ENCODE data around the gene C1R. TPM values are rescaled to one million over a fixed set of nuclear protein-coding genes. Genes with fewer than 3 reads are reported as not detected.
A peak's percentile ranks its signal among the peaks of the same experiment; 100 is the strongest.

The C1R gene
- total RNA-seq, 1 donor from 2014 or later = 143 TPM

GRCh38 chr12:7075518-7075917 lies 16.7 kb downstream of the C1R start:
- Histone ChIP-seq H3K27me3 (ENCODE audit: low read depth) (no peaks in the 10 kb centered on the region), H3K4me3 (no peak overlapping the region), H3K36me3 (peaks cover 2% of the 10 kb centered on the region), H3K9me3 (replicated peaks) (no peaks in the 10 kb centered on the region), H3K27ac (replicated peaks) (no peak overlapping the region), H3K4me1 (peaks cover 2% of the 10 kb centered on the region)
- no peak for DNase-seq
- no peak for TF ChIP-seq CTCF (IDR thresholded peaks at IDR 0.05; ENCODE audit: borderline replicate concordance)
- intact Hi-C loops (cut with micrococcal nuclease) = no loop called here

- no peak overlapping the region for H3K4me3 ChIP-seq
- TF ChIP-seq CTCF (IDR thresholded peaks at IDR 0.05; ENCODE audit: borderline replicate concordance) = no peak
- no peaks in the 10 kb centered on the region for H3K27me3 ChIP-seq (ENCODE audit: low read depth)
- H3K9me3 ChIP-seq (replicated peaks) = no peaks in the 10 kb centered on the region
- no peak for DNase-seq
- no peak overlapping the region for H3K27ac ChIP-seq (replicated peaks)
- peaks cover 8% of the 10 kb centered on the region for H3K4me1 ChIP-seq
- H3K36me3 ChIP-seq = no peaks in the 10 kb centered on the region
- intact Hi-C loops (cut with micrococcal nuclease) = no loop called here
Observed at GRCh38 chr12:7073946-7074345, 18.3 kb downstream of the C1R start.

GRCh38 chr12:7072554-7072953 lies 19.7 kb downstream of the C1R start:
- no peak for DNase-seq
- Histone ChIP-seq H3K36me3 (no peaks in the 10 kb centered on the region), H3K4me3 (no peak overlapping the region), H3K4me1 (peaks cover 20% of the 10 kb centered on the region), H3K27ac (replicated peaks) (no peak overlapping the region), H3K9me3 (replicated peaks) (no peaks in the 10 kb centered on the region), H3K27me3 (ENCODE audit: low read depth) (no peaks in the 10 kb centered on the region)
- no peak for TF ChIP-seq CTCF (IDR thresholded peaks at IDR 0.05; ENCODE audit: borderline replicate concordance)
- intact Hi-C loops (cut with micrococcal nuclease) = no loop called here

- H3K9me3 ChIP-seq (replicated peaks) = no peaks in the 10 kb centered on the region
- no peak overlapping the region for H3K4me3 ChIP-seq
- no peaks in the 10 kb centered on the region for H3K27me3 ChIP-seq (ENCODE audit: low read depth)
- TF ChIP-seq CTCF (IDR thresholded peaks at IDR 0.05; ENCODE audit: borderline replicate concordance) = no peak
- intact Hi-C loops (cut with micrococcal nuclease) = no loop called here
- H3K27ac ChIP-seq (replicated peaks) = no peak overlapping the region
- no peaks in the 10 kb centered on the region for H3K36me3 ChIP-seq
- peaks cover 20% of the 10 kb centered on the region for H3K4me1 ChIP-seq
- DNase-seq = no peak
Observed at GRCh38 chr12:7072035-7072434, 20.2 kb downstream of the C1R start.

GRCh38 chr12:7069386-7069785 lies 22.9 kb downstream of the C1R start:
- Histone ChIP-seq H3K27me3 (ENCODE audit: low read depth) (no peaks in the 10 kb centered on the region), H3K4me1 (peaks cover 20% of the 10 kb centered on the region), H3K9me3 (replicated peaks) (no peaks in the 10 kb centered on the region), H3K27ac (replicated peaks) (peak overlapping the region; percentile 60), H3K36me3 (peaks cover 7% of the 10 kb centered on the region), H3K4me3 (no peak overlapping the region)
- intact Hi-C loops (cut with micrococcal nuclease) = no loop called here
- TF ChIP-seq CTCF (IDR thresholded peaks at IDR 0.05; ENCODE audit: borderline replicate concordance) = no peak
- no peak for DNase-seq

GRCh38 chr12:7068994-7069346 lies 23.3 kb downstream of the C1R start:
- DNase-seq = no peak
- Histone ChIP-seq H3K27me3 (ENCODE audit: low read depth) (no peaks in the 10 kb centered on the region), H3K27ac (replicated peaks) (peak overlapping the region; percentile 60), H3K4me1 (peaks cover 20% of the 10 kb centered on the region), H3K4me3 (no peak overlapping the region), H3K9me3 (replicated peaks) (no peaks in the 10 kb centered on the region), H3K36me3 (peaks cover 7% of the 10 kb centered on the region)
- intact Hi-C loops (cut with micrococcal nuclease) = no loop called here
- TF ChIP-seq CTCF (IDR thresholded peaks at IDR 0.05; ENCODE audit: borderline replicate concordance) = no peak
